Measurements from ENCODE around the gene TARS1.

DNA sequence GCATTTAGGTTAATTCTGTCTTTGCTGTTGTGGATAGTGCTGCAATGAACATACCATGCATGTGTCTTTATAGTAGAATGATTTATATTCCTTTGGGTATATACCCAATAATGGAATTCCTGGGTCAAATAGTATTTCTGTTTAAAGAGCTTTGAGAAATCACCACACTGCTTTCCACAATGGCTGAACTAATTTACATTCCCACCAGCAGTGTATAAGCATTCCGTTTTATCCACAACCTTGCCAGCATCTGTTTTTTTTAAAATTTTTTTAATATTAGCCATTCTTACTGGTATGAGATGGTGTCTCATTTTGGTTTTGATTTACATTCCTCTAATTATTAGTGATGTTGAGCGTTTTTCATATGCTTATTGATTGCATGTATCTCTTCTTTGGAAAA lies 15.5 kb upstream of the TARS1 start:
- TF ChIP-seq, protein P1, sequence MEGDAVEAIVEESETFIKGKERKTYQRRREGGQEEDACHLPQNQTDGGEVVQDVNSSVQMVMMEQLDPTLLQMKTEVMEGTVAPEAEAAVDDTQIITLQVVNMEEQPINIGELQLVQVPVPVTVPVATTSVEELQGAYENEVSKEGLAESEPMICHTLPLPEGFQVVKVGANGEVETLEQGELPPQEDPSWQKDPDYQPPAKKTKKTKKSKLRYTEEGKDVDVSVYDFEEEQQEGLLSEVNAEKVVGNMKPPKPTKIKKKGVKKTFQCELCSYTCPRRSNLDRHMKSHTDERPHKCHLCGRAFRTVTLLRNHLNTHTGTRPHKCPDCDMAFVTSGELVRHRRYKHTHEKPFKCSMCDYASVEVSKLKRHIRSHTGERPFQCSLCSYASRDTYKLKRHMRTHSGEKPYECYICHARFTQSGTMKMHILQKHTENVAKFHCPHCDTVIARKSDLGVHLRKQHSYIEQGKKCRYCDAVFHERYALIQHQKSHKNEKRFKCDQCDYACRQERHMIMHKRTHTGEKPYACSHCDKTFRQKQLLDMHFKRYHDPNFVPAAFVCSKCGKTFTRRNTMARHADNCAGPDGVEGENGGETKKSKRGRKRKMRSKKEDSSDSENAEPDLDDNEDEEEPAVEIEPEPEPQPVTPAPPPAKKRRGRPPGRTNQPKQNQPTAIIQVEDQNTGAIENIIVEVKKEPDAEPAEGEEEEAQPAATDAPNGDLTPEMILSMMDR (IDR thresholded peaks at IDR 0.05) = no peak
- TF ChIP-seq POLR2A (IDR thresholded peaks at IDR 0.05) = no peak
